HFFc6 (cell line): ENCODE data around the gene TNN. TPM values are rescaled to one million over a fixed set of nuclear protein-coding genes. Genes with fewer than 3 reads are reported as not detected.
"Not testable (repeated sequence)": the region's sequence is repeated elsewhere in the genome, so short reads cannot be mapped to it uniquely, and the experiment has no call there.

Experiments used
- DNase-seq: peaks from one replicate; pipeline ENCODE4 v3.0.0-alpha.2; 2018
- H3K27ac Mint-ChIP-seq: 2 replicates; pipeline ENCODE4 v1.8.0; 2020; ENCODE audit warnings: mild to moderate bottlenecking, mixed read lengths
- H3K27me3 Mint-ChIP-seq: 2 replicates; pipeline ENCODE4 v1.8.0; 2021; ENCODE audit warnings: mild to moderate bottlenecking, moderate library complexity, mixed read lengths; ENCODE audit not compliant: insufficient read depth
- H3K36me3 Mint-ChIP-seq: 2 replicates; pipeline ENCODE4 v1.8.0; 2021; ENCODE audit warnings: low read depth, mixed read lengths
- H3K4me1 Mint-ChIP-seq: 2 replicates; pipeline ENCODE4 v1.8.0; 2020; ENCODE audit warnings: low read depth, mixed read lengths
- H3K4me3 Mint-ChIP-seq: 2 replicates; pipeline ENCODE4 v1.8.0; 2020; ENCODE audit warnings: mild to moderate bottlenecking, moderate library complexity, mixed read lengths
- H3K9me3 Mint-ChIP-seq: 2 replicates; pipeline ENCODE4 v1.8.0; 2020; ENCODE audit warnings: mild to moderate bottlenecking, mixed read lengths
- total RNA-seq, 6 experiments: library from RNA; stranded (reverse); fragmentation: NEBNext Ultra II Directional; extraction: Animal tissue kit (Norgen Biotek cat#: 25700); gene quantifications; 2 replicates in 1 of 6; 3 replicates in 5 of 6; pipeline ENCODE4 v1.2.3, GENCODE V29; 2021
- TF ChIP-seq, protein P1 (sequence below): fragments of 200-600 bp; sonication (generic); IDR thresholded peaks from 2 replicates; pipeline ENCODE4 v1.5.0; 2021; ENCODE audit warnings: antibody characterized with exemption, mild to moderate bottlenecking

Gene TNN
- total RNA-seq, 6 experiments from 2014 or later = not detected

DNA sequence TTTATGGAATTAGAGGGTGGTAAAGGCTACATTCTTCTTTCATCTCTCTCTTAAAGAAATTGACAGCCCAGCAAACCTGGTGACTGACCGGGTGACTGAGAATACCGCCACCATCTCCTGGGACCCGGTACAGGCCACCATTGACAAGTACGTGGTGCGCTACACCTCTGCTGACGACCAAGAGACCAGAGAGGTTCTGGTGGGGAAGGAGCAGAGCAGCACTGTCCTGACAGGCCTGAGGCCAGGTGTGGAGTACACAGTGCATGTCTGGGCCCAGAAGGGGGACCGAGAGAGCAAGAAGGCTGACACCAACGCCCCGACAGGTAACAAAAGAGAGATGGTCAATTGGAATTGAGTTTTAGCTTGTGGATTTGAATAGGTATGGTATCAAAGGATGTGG, 29.7 kb downstream of the TNN start:
- Mint-ChIP-seq H3K27me3 (peaks cover 8% of the 10 kb centered on the region; the same call in 1 of the 2 replicates), H3K4me1 (no peaks in the 10 kb centered on the region), H3K4me3 (no peak overlapping the region), H3K36me3 (no peaks in the 10 kb centered on the region), H3K27ac (no peak overlapping the region), H3K9me3 (peaks cover 5% of the 10 kb centered on the region; the same call in 1 of the 2 replicates)
- no peak for DNase-seq
- TF ChIP-seq, protein P1, sequence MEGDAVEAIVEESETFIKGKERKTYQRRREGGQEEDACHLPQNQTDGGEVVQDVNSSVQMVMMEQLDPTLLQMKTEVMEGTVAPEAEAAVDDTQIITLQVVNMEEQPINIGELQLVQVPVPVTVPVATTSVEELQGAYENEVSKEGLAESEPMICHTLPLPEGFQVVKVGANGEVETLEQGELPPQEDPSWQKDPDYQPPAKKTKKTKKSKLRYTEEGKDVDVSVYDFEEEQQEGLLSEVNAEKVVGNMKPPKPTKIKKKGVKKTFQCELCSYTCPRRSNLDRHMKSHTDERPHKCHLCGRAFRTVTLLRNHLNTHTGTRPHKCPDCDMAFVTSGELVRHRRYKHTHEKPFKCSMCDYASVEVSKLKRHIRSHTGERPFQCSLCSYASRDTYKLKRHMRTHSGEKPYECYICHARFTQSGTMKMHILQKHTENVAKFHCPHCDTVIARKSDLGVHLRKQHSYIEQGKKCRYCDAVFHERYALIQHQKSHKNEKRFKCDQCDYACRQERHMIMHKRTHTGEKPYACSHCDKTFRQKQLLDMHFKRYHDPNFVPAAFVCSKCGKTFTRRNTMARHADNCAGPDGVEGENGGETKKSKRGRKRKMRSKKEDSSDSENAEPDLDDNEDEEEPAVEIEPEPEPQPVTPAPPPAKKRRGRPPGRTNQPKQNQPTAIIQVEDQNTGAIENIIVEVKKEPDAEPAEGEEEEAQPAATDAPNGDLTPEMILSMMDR = no peak

DNA sequence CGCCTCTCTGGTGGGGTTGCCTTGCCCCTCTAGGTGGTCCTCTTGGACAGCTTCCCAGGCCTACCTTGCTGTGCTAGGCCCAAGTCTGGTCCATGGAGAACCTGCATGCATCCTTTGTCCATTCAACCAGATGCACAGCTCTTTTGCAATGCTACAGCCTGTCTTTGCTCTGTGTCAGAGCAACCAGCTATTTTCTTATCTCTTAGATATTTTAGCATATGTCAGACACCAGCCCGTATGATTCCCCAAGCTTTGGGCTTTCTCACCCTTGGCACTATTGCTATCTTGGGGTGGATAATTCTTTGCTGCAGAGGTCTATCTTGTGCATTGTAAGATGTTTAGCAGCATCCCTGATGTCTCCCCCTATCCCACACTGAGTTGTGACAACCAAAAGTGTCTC, 32.3 kb downstream of the TNN start:
- no peaks in the 10 kb centered on the region for H3K36me3 Mint-ChIP-seq

DNA sequence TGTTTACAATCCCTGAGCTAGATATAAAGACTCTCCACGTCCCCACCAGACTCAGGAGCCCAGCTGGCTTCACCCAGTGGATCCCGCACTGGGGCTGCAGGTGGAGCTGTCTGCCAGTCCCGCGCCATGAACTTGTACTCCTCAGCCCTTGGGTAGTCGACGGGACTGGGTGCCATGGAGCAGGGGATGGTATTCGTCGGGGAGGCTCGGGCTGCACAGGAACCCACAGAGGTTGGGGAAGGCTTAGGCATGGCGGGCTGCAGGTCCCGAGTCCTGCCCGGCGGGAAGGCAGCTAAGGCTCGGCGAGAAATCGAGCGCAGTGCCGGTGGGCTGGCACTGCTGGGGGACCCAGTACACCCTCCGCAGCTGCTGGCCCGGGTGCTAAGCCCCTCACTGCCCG, 34.5 kb downstream of the TNN start:
- H3K27me3 Mint-ChIP-seq, DNase-seq, H3K4me1 Mint-ChIP-seq, H3K36me3 Mint-ChIP-seq, H3K4me3 Mint-ChIP-seq, H3K27ac Mint-ChIP-seq: not testable (repeated sequence)
- H3K9me3 Mint-ChIP-seq = peaks cover 15% of the 10 kb centered on the region; the same call in 1 of the 2 replicates

More for the DNA sequence above, 32.3 kb downstream of the TNN start:
- Mint-ChIP-seq H3K4me3 (no peak overlapping the region), H3K27ac (no peak overlapping the region), H3K9me3 (peaks cover 5% of the 10 kb centered on the region; the same call in 1 of the 2 replicates), H3K27me3 (peaks cover 8% of the 10 kb centered on the region), H3K4me1 (no peaks in the 10 kb centered on the region)
- no peak for DNase-seq
- TF ChIP-seq, protein P1 = no peak

DNA sequence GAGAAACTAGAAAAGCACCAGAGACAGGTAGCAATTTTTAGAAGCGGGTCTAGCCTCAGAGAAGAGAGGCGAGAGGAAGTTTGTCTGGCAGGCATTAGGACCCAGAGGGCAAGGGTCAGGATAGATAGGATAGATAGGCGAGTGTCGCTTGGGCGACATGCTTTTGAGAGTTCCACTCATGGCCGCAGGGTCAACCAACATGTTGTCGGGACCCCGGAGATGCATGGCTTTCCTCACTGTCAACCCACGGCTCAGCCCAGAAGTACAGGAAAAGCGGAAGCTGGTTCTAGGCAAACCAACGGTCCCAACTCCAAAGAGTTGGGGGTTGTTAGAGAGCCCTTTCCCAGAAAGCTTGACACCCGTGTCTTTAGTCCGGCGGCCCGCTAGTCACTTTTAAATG, 38.9 kb downstream of the TNN start:
- not testable (repeated sequence) for H3K4me3 Mint-ChIP-seq, H3K36me3 Mint-ChIP-seq, H3K27me3 Mint-ChIP-seq, H3K4me1 Mint-ChIP-seq, DNase-seq, H3K27ac Mint-ChIP-seq
- peaks cover 20% of the 10 kb centered on the region; the same call in 1 of the 2 replicates for H3K9me3 Mint-ChIP-seq

DNA sequence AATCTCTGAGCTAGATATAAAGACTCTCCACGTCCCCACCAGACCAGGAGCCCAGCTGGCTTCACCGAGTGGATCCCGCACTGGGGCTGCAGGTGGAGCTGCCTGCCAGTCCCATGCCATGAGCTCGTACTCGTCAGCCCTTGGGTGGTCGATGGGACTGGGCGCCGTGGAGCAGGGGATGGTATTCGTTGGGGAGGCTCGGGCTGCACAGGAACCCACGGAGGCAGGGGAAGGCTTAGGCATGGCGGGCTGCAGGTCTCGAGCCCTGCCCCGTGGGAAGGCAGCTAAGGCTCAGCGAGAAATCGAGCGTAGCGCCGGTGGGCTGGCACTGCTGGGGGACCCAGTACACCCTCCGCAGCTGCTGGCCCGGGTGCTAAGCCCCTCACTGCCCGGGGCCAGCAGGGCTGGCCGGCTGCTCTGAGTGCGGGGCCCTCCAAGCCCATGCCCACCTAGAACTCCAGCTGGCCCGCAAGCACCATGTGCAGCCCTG, 40.7 kb downstream of the TNN start:
- H3K4me1 Mint-ChIP-seq, H3K27me3 Mint-ChIP-seq, H3K4me3 Mint-ChIP-seq, H3K27ac Mint-ChIP-seq, DNase-seq, H3K36me3 Mint-ChIP-seq: not testable (repeated sequence)
- peaks cover 15% of the 10 kb centered on the region; the same call in 1 of the 2 replicates for H3K9me3 Mint-ChIP-seq

- H3K4me3 Mint-ChIP-seq = no peak overlapping the region
- H3K36me3 Mint-ChIP-seq = no peaks in the 10 kb centered on the region
- H3K9me3 Mint-ChIP-seq = peaks cover 4% of the 10 kb centered on the region; the same call in 1 of the 2 replicates
Observed at GRCh38 chr1:175114996-175115395, 47.4 kb downstream of the TNN start.

GRCh38 chr1:175116210-175116798, 48.7 kb downstream of the TNN start:
- no peak for DNase-seq
- Mint-ChIP-seq H3K4me1 (no peaks in the 10 kb centered on the region), H3K9me3 (peaks cover 4% of the 10 kb centered on the region; the same call in 1 of the 2 replicates), H3K4me3 (no peak overlapping the region), H3K27me3 (peaks cover 5% of the 10 kb centered on the region), H3K27ac (no peak overlapping the region), H3K36me3 (no peaks in the 10 kb centered on the region)
- TF ChIP-seq, protein P1 = no peak

More at GRCh38 chr1:175114996-175115395, 47.4 kb downstream of the TNN start:
- no peaks in the 10 kb centered on the region for H3K4me1 Mint-ChIP-seq
- no peak for DNase-seq
- no peak overlapping the region for H3K27ac Mint-ChIP-seq
- TF ChIP-seq, protein P1 = no peak
- H3K27me3 Mint-ChIP-seq = peaks cover 5% of the 10 kb centered on the region
